ENCODE data around the gene CCDC124.
"Not testable (repeated sequence)": the region's sequence is repeated elsewhere in the genome, so short reads cannot be mapped to it uniquely, and the experiment has no call there.

CCDC124 gene

GRCh38 chr19:17957149-17957849 lies 24.5 kb downstream of the CCDC124 start:
- DNase-seq, result no peak

DNA sequence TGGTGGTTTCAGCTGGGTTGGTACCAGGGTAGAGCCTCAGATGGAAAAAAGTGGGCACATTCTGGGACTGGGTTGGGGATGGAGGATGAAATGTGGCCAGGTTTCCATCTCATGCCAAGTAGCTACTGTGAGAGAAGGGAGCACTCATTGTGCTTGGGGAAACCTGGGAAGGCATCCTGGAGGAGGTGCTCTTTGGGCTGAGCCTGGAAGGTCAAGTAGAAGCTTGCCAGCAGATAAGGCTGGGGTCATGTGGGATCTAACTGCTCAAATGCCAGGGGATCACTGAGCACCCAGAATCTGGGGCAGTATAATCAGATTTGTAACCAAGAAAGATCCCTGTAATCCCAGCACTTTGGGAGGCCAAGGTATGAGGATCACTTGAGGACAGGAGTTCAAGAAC lies 25.1 kb downstream of the CCDC124 start:
- DNase-seq, result no peak

- no peak for DNase-seq
Measured at GRCh38 chr19:17963936-17964691, 31.3 kb downstream of the CCDC124 start.

GRCh38 chr19:17965370-17966128 lies 32.7 kb downstream of the CCDC124 start:
- no peak for DNase-seq

- DNase-seq, result no peak
Measured at GRCh38 chr19:17966129-17966483, 33.3 kb downstream of the CCDC124 start.

- no peak for DNase-seq
Measured at GRCh38 chr19:17966550-17967256, 33.9 kb downstream of the CCDC124 start, which contains the start of gene KCNN1. Gene KCNN1 (plus strand): TSS chr19:17967107. CDS start chr19:17973889, 6,782 bp downstream.

GRCh38 chr19:17967257-17968051 lies 34.6 kb downstream of the CCDC124 start:
- no peak for DNase-seq

- DNase-seq, result no peak
Measured at GRCh38 chr19:17968362-17968761, 35.5 kb downstream of the CCDC124 start.

- no peak for DNase-seq
Measured at GRCh38 chr19:17969096-17969792, 36.4 kb downstream of the CCDC124 start.

DNA sequence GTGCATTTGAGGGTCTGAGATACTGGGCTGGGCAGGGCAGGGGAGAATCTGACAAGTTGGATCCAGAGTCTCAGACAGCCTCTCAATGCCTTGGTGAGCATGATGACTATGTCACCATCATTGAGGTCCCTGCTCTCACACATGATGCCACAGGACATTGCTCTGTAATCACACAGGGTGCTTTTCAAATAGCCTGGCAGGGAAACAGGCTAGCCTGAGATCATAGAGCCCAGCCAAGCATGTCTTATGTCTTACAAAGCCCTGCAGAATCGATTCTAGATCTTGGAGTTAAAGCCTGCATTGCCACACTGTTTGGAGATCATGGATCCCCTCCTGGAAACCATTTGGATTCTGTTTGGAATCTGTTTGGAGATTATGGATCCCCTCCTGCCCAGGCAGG lies 39.4 kb downstream of the CCDC124 start:
- DNase-seq, result no peak

GRCh38 chr19:17973759-17974158 lies 40.9 kb downstream of the CCDC124 start:
- DNase-seq, result no peak

- no peak for DNase-seq
Measured at GRCh38 chr19:17974551-17974950, 41.7 kb downstream of the CCDC124 start.

GRCh38 chr19:17975032-17975431 lies 42.2 kb downstream of the CCDC124 start:
- no peak for DNase-seq

GRCh38 chr19:17977021-17977420 lies 44.2 kb downstream of the CCDC124 start:
- DNase-seq, result no peak

DNA sequence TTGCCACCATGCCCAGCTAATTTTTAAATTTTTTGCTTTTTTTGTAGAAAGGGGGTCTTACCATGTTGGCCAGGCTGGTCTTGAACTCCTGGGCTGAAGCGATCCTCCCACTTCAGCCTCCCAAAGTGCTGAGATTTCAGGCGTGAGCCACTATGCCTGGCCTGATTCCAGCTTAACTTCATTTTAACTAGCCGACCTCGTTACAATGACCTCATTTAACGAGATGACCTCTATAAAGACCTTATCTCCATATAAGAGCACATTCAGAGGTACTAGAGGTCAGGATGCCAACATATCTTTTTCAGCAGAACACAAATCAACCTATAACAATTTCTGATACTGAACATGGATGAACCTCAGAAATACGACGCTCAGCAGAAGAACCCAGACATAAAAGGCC lies 44.7 kb downstream of the CCDC124 start:
- DNase-seq, result no peak

- DNase-seq, result no peak
Measured at GRCh38 chr19:17981611-17982010, 48.8 kb downstream of the CCDC124 start.

- no peak for DNase-seq
Measured at GRCh38 chr19:17982430-17982829, 49.6 kb downstream of the CCDC124 start.

GRCh38 chr19:17985037-17985818 lies 52.4 kb downstream of the CCDC124 start:
- no peak for DNase-seq

DNA sequence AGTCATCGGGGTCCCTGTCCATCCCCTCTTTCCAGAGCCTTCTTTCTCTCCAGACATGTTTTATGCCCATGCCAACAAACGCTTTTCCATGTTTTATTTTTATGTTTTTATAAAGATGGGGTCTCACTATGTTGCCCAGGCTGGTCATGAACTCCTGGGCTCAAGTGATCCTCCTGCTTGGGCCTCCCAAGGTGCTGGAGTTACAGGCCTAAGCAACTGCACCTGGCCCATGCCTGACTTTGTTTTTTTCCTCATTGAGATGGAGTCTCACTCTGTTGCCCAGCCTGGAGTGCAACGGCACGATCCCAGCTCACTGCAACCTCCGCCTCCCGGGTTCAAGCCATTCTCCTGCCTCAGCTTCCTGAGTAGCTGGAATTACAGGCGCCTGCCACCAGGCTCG lies 53.8 kb downstream of the CCDC124 start:
- not testable (repeated sequence) for DNase-seq

DNA sequence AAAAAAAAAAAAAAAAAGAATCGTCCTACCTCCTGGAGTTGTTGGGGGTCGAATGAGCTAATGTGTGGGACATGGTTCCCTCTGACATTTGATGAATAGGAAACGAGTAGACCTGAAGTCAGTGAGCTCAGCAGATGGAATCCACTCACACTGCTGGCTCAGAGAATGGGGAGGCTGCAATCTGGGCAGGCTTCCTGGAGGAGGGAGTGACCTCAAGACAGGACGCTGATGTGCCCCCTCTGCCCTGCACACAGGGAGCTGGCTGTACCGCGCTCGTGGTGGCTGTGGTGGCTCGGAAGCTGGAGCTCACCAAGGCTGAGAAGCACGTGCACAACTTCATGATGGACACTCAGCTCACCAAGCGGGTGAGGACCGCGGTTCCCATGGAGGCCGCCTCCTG lies 55.3 kb downstream of the CCDC124 start:
- DNase-seq, result no peak
